Fibroblast of lung (primary cell): ENCODE data around the gene NEO1.

ENCODE experiments used
- EZH2 ChIP-seq: IDR thresholded peaks from 2 replicates; pipeline ENCODE4 v1.5.1; 2012; ENCODE audit warnings: low read length, control low read depth, mild to moderate bottlenecking; ENCODE audit errors: missing control alignments
- TF ChIP-seq, protein P1 (sequence below), 2 donors: IDR thresholded peaks in 1 of 2; conservative IDR thresholded peaks in 1 of 2; 1 replicate in 1 of 2; 2 replicates in 1 of 2; pipeline ENCODE4 v1.5.1; 2011 to 2012; ENCODE audit warnings: low read length in 2 of 2, control low read depth in 1 of 2, inconsistent platforms in 1 of 2, low read depth in 1 of 2, mild to moderate bottlenecking in 1 of 2

GRCh38 chr15:73054417-73054953 is 2.2 kb downstream of the NEO1 start:
- TF ChIP-seq, protein P1, sequence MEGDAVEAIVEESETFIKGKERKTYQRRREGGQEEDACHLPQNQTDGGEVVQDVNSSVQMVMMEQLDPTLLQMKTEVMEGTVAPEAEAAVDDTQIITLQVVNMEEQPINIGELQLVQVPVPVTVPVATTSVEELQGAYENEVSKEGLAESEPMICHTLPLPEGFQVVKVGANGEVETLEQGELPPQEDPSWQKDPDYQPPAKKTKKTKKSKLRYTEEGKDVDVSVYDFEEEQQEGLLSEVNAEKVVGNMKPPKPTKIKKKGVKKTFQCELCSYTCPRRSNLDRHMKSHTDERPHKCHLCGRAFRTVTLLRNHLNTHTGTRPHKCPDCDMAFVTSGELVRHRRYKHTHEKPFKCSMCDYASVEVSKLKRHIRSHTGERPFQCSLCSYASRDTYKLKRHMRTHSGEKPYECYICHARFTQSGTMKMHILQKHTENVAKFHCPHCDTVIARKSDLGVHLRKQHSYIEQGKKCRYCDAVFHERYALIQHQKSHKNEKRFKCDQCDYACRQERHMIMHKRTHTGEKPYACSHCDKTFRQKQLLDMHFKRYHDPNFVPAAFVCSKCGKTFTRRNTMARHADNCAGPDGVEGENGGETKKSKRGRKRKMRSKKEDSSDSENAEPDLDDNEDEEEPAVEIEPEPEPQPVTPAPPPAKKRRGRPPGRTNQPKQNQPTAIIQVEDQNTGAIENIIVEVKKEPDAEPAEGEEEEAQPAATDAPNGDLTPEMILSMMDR (conservative IDR thresholded peaks at IDR 0.05 in 1 of 2, IDR thresholded peaks at IDR 0.05 in 1 of 2; ENCODE audit: low read depth in 1 of 2, low read length in 2 of 2), result no peak
- no peak for TF ChIP-seq EZH2
